B cell (primary cell): ENCODE results near the gene GPR146. TPM values are rescaled to one million over a fixed set of nuclear protein-coding genes. Genes with fewer than 3 reads are reported as not detected.

ENCODE experiments used
- ATAC-seq: fragments of 200-7000 bp; cut with Tn5 transposase; one replicate; pipeline ENCODE4 v1.10.0; 2021; ENCODE audit warnings: low read depth, mild to moderate bottlenecking, moderate number of reproducible peaks, moderate library complexity
- CTCF ChIA-PET: fragments of 350-600 bp; sonication (Branson Sonifier 250); formaldehyde crosslinking; loops from one replicate; lab custom pipeline; 2021; ENCODE audit warnings: antibody characterized with exemption, inconsistent platforms; lab: Charles Lee
- POLR2A ChIA-PET: fragments of 350-600 bp; sonication (Branson Sonifier 250); formaldehyde crosslinking; loops from one replicate; lab custom pipeline; 2021; ENCODE audit warnings: antibody characterized with exemption; lab: Charles Lee
- DNase-seq: peaks from one replicate; pipeline ENCODE4 v3.0.0; 2013
- H2AFZ ChIP-seq: 2 replicates; pipeline ENCODE4 v1.6.1; 2012; ENCODE audit warnings: mild to moderate bottlenecking, low read depth, low read length; ENCODE audit not compliant: insufficient read depth, poor library complexity, severe bottlenecking
- H3K27ac ChIP-seq, 2 donors: 1 replicate in 1 of 2; 2 replicates in 1 of 2; pipeline ENCODE4 v1.5.1; 2012 to 2013; ENCODE audit warnings: low read length in 2 of 2, mild to moderate bottlenecking in 2 of 2, moderate library complexity in 1 of 2
- H3K27me3 ChIP-seq, 4 experiments: fragments of 200-600 bp in 1 of 4; sonication (generic) in 1 of 4; replicated peaks in 1 of 4; 1 replicate in 2 of 4; 2 replicates in 2 of 4; pipeline versions ENCODE4 v1.6.1 to v1.7.0; 2013 to 2016; ENCODE audit warnings: low read length in 3 of 4, mild to moderate bottlenecking in 2 of 4, mixed read lengths in 1 of 4, moderate library complexity in 1 of 4; ENCODE audit not compliant: insufficient read depth in 4 of 4, control insufficient read depth in 3 of 4; ENCODE audit errors: control extremely low read depth in 1 of 4
- H3K36me3 ChIP-seq, 2 experiments: replicated peaks in 1 of 2; 1 replicate in 1 of 2; 2 replicates in 1 of 2; pipeline versions ENCODE4 v1.6.1 to v1.7.1; 2013; ENCODE audit warnings: low read length in 1 of 2; ENCODE audit not compliant: insufficient read depth in 2 of 2, control insufficient read depth in 1 of 2; ENCODE audit errors: control extremely low read depth in 1 of 2, extremely low read depth in 1 of 2
- H3K4me1 ChIP-seq, 2 donors: fragments of 200-600 bp in 1 of 2; sonication (generic) in 1 of 2; 1 replicate in 1 of 2; 2 replicates in 1 of 2; pipeline versions ENCODE4 v1.5.1 to v1.6.1; 2013 to 2017; ENCODE audit warnings: low read length in 2 of 2; ENCODE audit not compliant: control insufficient read depth in 2 of 2, insufficient read depth in 2 of 2
- H3K4me2 ChIP-seq: replicated peaks from 2 replicates; pipeline ENCODE3; 2012; ENCODE audit warnings: mild to moderate bottlenecking, low read depth, low read length; ENCODE audit not compliant: poor library complexity, severe bottlenecking
- H3K4me3 ChIP-seq, 5 experiments: fragments of 200-600 bp in 1 of 5; sonication (generic) in 1 of 5; 1 replicate in 3 of 5; 2 replicates in 2 of 5; pipeline versions ENCODE4 v1.5.1 to v1.7.0; 2011 to 2016; ENCODE audit warnings: low read length in 4 of 5, mild to moderate bottlenecking in 4 of 5, low read depth in 2 of 5, control low read depth in 1 of 5, moderate library complexity in 1 of 5; ENCODE audit not compliant: insufficient read depth in 1 of 5; ENCODE audit errors: control extremely low read depth in 1 of 5, extremely low read depth in 1 of 5
- H3K79me2 ChIP-seq: fragments of 200-600 bp; sonication (generic); one replicate; pipeline ENCODE4 v1.6.0; 2016; ENCODE audit warnings: low read length; ENCODE audit not compliant: control insufficient read depth, insufficient read depth
- H3K9ac ChIP-seq: fragments of 200-600 bp; sonication (generic); 2 replicates; pipeline ENCODE4 v1.6.1; 2017; ENCODE audit warnings: mild to moderate bottlenecking, low read length, moderate library complexity
- H3K9me3 ChIP-seq, 3 donors: one replicate each; pipeline versions ENCODE4 v1.6.1 to v1.7.1; 2013; ENCODE audit warnings: low read length in 2 of 3; ENCODE audit not compliant: control insufficient read depth in 2 of 3, insufficient read depth in 1 of 3; ENCODE audit errors: control extremely low read depth in 1 of 3
- H4K20me1 ChIP-seq: 2 replicates; pipeline ENCODE4 v1.6.0; 2012; ENCODE audit warnings: mild to moderate bottlenecking, low read length; ENCODE audit not compliant: insufficient read depth, control insufficient read depth, poor library complexity, severe bottlenecking
- H3K27ac Mint-ChIP-seq: one replicate; pipeline ENCODE4 v1.8.0; 2021; ENCODE audit warnings: mixed read lengths
- H3K27me3 Mint-ChIP-seq: one replicate; pipeline ENCODE4 v1.8.0; 2021; ENCODE audit warnings: mixed read lengths
- H3K4me1 Mint-ChIP-seq: one replicate; pipeline ENCODE4 v1.8.0; 2021; ENCODE audit warnings: mixed read lengths
- H3K4me3 Mint-ChIP-seq: one replicate; pipeline ENCODE4 v1.8.0; 2021; ENCODE audit warnings: mixed read lengths
- H3K9me3 Mint-ChIP-seq: one replicate; pipeline ENCODE4 v1.8.0; 2022; ENCODE audit warnings: mixed read lengths; ENCODE audit not compliant: insufficient read depth
- CTCF ChIP-seq: fragments of 200-600 bp; IDR thresholded peaks from one replicate; pipeline ENCODE4 v1.8.0; 2022; ENCODE audit warnings: antibody characterized with exemption, mild to moderate bottlenecking
- EZH2 ChIP-seq: IDR thresholded peaks from 2 replicates; pipeline ENCODE4 v1.6.1; 2012; ENCODE audit warnings: borderline replicate concordance, low read depth, mild to moderate bottlenecking, moderate library complexity, low read length; ENCODE audit not compliant: insufficient read depth, poor library complexity, severe bottlenecking
- WGBS: methylation state at CpG from one replicate; pipeline ENCODE4 v1.1.5; 2013; ENCODE audit warnings: missing lambda C conversion rate; ENCODE audit not compliant: insufficient coverage; 5-methylcytosine and 5-hydroxymethylcytosine counted together
- intact Hi-C: fragments of 100-400 bp; cut with micrococcal nuclease; formaldehyde crosslinking; loops from one replicate; pipeline ENCODE4 v1.10.0; 2022
- polyA plus RNA-seq: library from polyadenylated mRNA; depleted of rRNA; stranded (reverse); fragments of >200 nt; gene quantifications from 2 replicates; pipeline ENCODE4 v1.2.3, GENCODE V29; 2012
- total RNA-seq, 2 donors: library from RNA; stranded (reverse); fragments of 120-200 nt in 1 of 2; gene quantifications; 1 replicate in 1 of 2; 2 replicates in 1 of 2; pipeline versions ENCODE4 v1.2.3 to v1.2.4, GENCODE V29; 2013 to 2022

The GPR146 gene
- total and polyA plus RNA-seq, 2 donors (not counting 1 experiment from before 2014, with no cell fraction given): 4.2 to 45.4 TPM

GRCh38 chr7:1053816-1054370 lies 9.5 kb downstream of the GPR146 start:
- peaks cover 21 to 30% of the 10 kb centered on the region in 2 donors for H3K4me1 ChIP-seq
- H2AFZ ChIP-seq: no peak overlapping the region
- ChIA-PET CTCF (interaction anchor here (0.8 to 16.5 kb wide), 4 partner anchors 9 to 58 kb away, joined by 3 to 496 read pairs (median 6); partner anchors contain the start of gene GPR146), POLR2A (no interaction called here)
- no peak overlapping the region for H3K9ac ChIP-seq
- peaks cover 0 to 49% (median 12%) of the 10 kb centered on the region in 4 experiments for H3K27me3 ChIP-seq
- H3K79me2 ChIP-seq: peaks cover 5% of the 10 kb centered on the region
- 92% methylated on average over 12 of the region's 17 CpGs for WGBS
- peaks cover 31% of the 10 kb centered on the region for H4K20me1 ChIP-seq
- Mint-ChIP-seq H3K27me3 (peaks cover 18% of the 10 kb centered on the region), H3K4me1 (peaks cover 29% of the 10 kb centered on the region), H3K4me3 (no peak overlapping the region), H3K27ac (no peak overlapping the region), H3K9me3 (no peaks in the 10 kb centered on the region)
- H3K4me2 ChIP-seq: no peak overlapping the region
- H3K4me3 ChIP-seq: no peak overlapping the region
- intact Hi-C loops: no loop called here
- TF ChIP-seq EZH2 (no peak), CTCF (no peak)
- peaks cover 0 to 11% (median 0%) of the 10 kb centered on the region in 3 donors for H3K9me3 ChIP-seq
- DNase-seq: no peak
- ATAC-seq: no peak
- no peaks in the 10 kb centered on the region for H3K36me3 ChIP-seq
- no peak overlapping the region for H3K27ac ChIP-seq

DNA sequence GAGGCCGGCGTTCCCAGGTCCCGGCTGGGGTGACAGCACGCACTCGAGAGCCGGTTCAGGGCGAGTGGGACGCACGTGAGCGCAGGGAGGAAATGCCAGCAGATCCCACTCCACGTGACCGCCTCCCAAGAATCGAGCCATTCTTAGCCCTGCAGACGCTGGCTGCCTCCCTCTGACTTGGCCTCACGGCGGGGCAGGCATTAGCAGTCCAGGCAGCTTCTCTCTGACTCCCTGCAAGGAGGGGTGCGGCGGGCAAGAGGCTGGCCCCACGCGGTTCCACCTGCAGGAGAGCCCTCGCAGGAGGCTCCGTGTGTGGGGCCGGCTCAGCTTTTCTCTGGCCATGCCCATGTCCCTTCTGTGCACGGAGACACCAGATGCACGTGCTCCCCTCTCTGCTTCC lies 10.1 kb downstream of the GPR146 start:
- no peaks in the 10 kb centered on the region for H3K36me3 ChIP-seq
- peak overlapping the region; percentile 26 for H3K4me3 Mint-ChIP-seq
- ChIA-PET CTCF (interaction anchor here (0.8 to 16.5 kb wide), 4 partner anchors 10 to 59 kb away, joined by 3 to 496 read pairs (median 6); partner anchors contain the start of gene GPR146), POLR2A (interaction anchor here (1.4 kb wide), 1 partner anchor 31 kb away, joined by 4 read pairs; no protein-coding TSS in a partner anchor)
- H3K27me3 Mint-ChIP-seq: peaks cover 20% of the 10 kb centered on the region
- H3K4me1 ChIP-seq: peaks cover 21 to 26% of the 10 kb centered on the region in 2 donors
- 78% methylated on average over 25 of the region's 25 CpGs for WGBS
- H3K27me3 ChIP-seq: peaks cover 0 to 51% (median 12%) of the 10 kb centered on the region in 4 experiments
- peak overlapping the region; percentile 57 for H3K4me2 ChIP-seq
- no peaks in the 10 kb centered on the region for H3K9me3 Mint-ChIP-seq
- no peak overlapping the region for H3K9ac ChIP-seq
- peaks cover 26% of the 10 kb centered on the region for H3K4me1 Mint-ChIP-seq
- H3K27ac ChIP-seq: no peak overlapping the region
- peaks cover 5% of the 10 kb centered on the region for H3K79me2 ChIP-seq
- H3K9me3 ChIP-seq: peaks cover 0 to 14% (median 0%) of the 10 kb centered on the region in 3 donors
- H3K27ac Mint-ChIP-seq: no peak overlapping the region
- intact Hi-C loops: no loop called here
- TF ChIP-seq EZH2 (no peak), CTCF (no peak)
- H2AFZ ChIP-seq: no peak overlapping the region
- H4K20me1 ChIP-seq: peaks cover 30% of the 10 kb centered on the region
- no peak overlapping the region for H3K4me3 ChIP-seq
- DNase-seq (no peak), ATAC-seq (no peak)
